CD4-positive, alpha-beta T cell (primary cell): ENCODE data around the gene OAT. TPM values are rescaled to one million over a fixed set of nuclear protein-coding genes. Genes with fewer than 3 reads are reported as not detected.

Experiments used
- ATAC-seq: fragments of 200-7000 bp; cut with Tn5 transposase; one replicate; pipeline ENCODE4 v1.10.0; 2022; ENCODE audit warnings: mild to moderate bottlenecking; ENCODE audit not compliant: poor library complexity
- CTCF ChIA-PET: fragments of 350-600 bp; sonication (Branson Sonifier 250); formaldehyde crosslinking; loops from one replicate; lab custom pipeline; 2021; ENCODE audit warnings: antibody characterized with exemption, inconsistent platforms; lab: Charles Lee
- POLR2A ChIA-PET: fragments of 350-600 bp; sonication (Branson Sonifier 250); formaldehyde crosslinking; loops from one replicate; lab custom pipeline; 2021; ENCODE audit warnings: antibody characterized with exemption, inconsistent platforms; lab: Charles Lee
- DNase-seq, 14 experiments: peaks; one replicate each; pipeline ENCODE4 v3.0.0-alpha.2; 2013 to 2020; ENCODE audit warnings: mixed read lengths in 2 of 14
- H3K27ac ChIP-seq, 2 donors: one replicate each; pipeline versions ENCODE4 v1.5.1 to v1.7.0; 2013; ENCODE audit warnings: low read length in 2 of 2, low read depth in 1 of 2, mild to moderate bottlenecking in 1 of 2
- H3K27me3 ChIP-seq, 2 experiments: 1 replicate in 1 of 2; 2 replicates in 1 of 2; pipeline versions ENCODE4 v1.6.1 to v1.7.0; 2013; ENCODE audit warnings: low read length in 2 of 2, control low read depth in 1 of 2, mild to moderate bottlenecking in 1 of 2, moderate library complexity in 1 of 2; ENCODE audit not compliant: insufficient read depth in 2 of 2, control insufficient read depth in 1 of 2
- H3K36me3 ChIP-seq: one replicate; pipeline ENCODE4 v1.6.1; 2013; ENCODE audit warnings: low read length, control low read depth; ENCODE audit not compliant: insufficient read depth
- H3K4me1 ChIP-seq: one replicate; pipeline ENCODE4 v1.6.1; 2013; ENCODE audit warnings: low read length, control low read depth; ENCODE audit not compliant: insufficient read depth
- H3K4me3 ChIP-seq: one replicate; pipeline ENCODE4 v1.5.1; 2013; ENCODE audit warnings: mild to moderate bottlenecking, low read length, moderate library complexity
- H3K9me3 ChIP-seq, 2 experiments: 1 replicate in 1 of 2; 2 replicates in 1 of 2; pipeline versions ENCODE4 v1.6.1 to v1.7.0; 2013; ENCODE audit warnings: low read length in 2 of 2, mild to moderate bottlenecking in 2 of 2, control low read depth in 1 of 2, moderate library complexity in 1 of 2; ENCODE audit not compliant: control insufficient read depth in 1 of 2, insufficient read depth in 1 of 2
- H3K27ac Mint-ChIP-seq: one replicate; pipeline ENCODE4 v1.8.0; 2020; ENCODE audit warnings: mixed read lengths
- H3K27me3 Mint-ChIP-seq: one replicate; pipeline ENCODE4 v1.8.0; 2021; ENCODE audit warnings: mixed read lengths
- H3K36me3 Mint-ChIP-seq: one replicate; pipeline ENCODE4 v1.8.0; 2021; ENCODE audit warnings: low read depth, mixed read lengths
- H3K4me1 Mint-ChIP-seq: one replicate; pipeline ENCODE4 v1.8.0; 2021; ENCODE audit warnings: low read depth, mixed read lengths
- H3K4me3 Mint-ChIP-seq: one replicate; pipeline ENCODE4 v1.8.0; 2020; ENCODE audit warnings: mild to moderate bottlenecking, mixed read lengths
- H3K9me3 Mint-ChIP-seq: one replicate; pipeline ENCODE4 v1.8.0; 2020; ENCODE audit warnings: mixed read lengths
- CTCF ChIP-seq: fragments of 200-600 bp; IDR thresholded peaks from one replicate; pipeline ENCODE4 v1.8.0; 2022; ENCODE audit warnings: antibody characterized with exemption, mild to moderate bottlenecking
- intact Hi-C, 2 experiments: fragments of 100-400 bp; cut with DNase I in 1 of 2; cut with micrococcal nuclease in 1 of 2; formaldehyde crosslinking; loops; one replicate each; pipeline versions ENCODE4 v1.15.1 to v1.9.0; 2023 to 2025; cut with DNase I, micrococcal nuclease
- total RNA-seq, 174 experiments: library from RNA in 2 of 174; stranded (reverse) in 2 of 174; gene quantifications; one replicate each; pipeline ENCODE4 v1.2.3 and lab custom pipeline; 2021 to 2026

OAT gene
- total RNA-seq, 2 experiments from 2014 or later = 48.5 to 54.9 TPM

GRCh38 chr10:124450783-124451057, 32.0 kb upstream of the OAT start:
- peaks cover 85% of the 10 kb centered on the region for H3K27me3 Mint-ChIP-seq
- peaks cover 20% of the 10 kb centered on the region for H3K4me1 Mint-ChIP-seq
- CTCF ChIA-PET = no interaction called here
- Histone ChIP-seq H3K36me3 (no peaks in the 10 kb centered on the region), H3K27me3 (peaks cover 67 to 89% of the 10 kb centered on the region in 2 experiments), H3K4me1 (peaks cover 24% of the 10 kb centered on the region), H3K9me3 (peaks cover 0 to 12% of the 10 kb centered on the region in 2 experiments), H3K4me3 (no peak overlapping the region), H3K27ac (no peak overlapping the region)
- no peak for TF ChIP-seq CTCF
- POLR2A ChIA-PET = no interaction called here
- no peaks in the 10 kb centered on the region for H3K9me3 Mint-ChIP-seq
- ATAC-seq (no peak), DNase-seq (no peak)
- no peaks in the 10 kb centered on the region for H3K36me3 Mint-ChIP-seq
- no peak overlapping the region for H3K4me3 Mint-ChIP-seq
- H3K27ac Mint-ChIP-seq = no peak overlapping the region
- intact Hi-C loops = no loop called here

- CTCF ChIA-PET = no interaction called here
- POLR2A ChIA-PET = no interaction called here
- H3K4me3 ChIP-seq = no peak within 1 kb of the TSS
These were observed 31.5 kb upstream of the OAT start, which contains the start of gene NKX1-2 for GRCh38 chr10:124450012-124450782. Gene NKX1-2 (minus strand): TSS chr10:124450035. CDS start chr10:124449943, 92 bp downstream.

GRCh38 chr10:124449170-124450011, 30.7 kb upstream of the OAT start:
- Mint-ChIP-seq H3K36me3 (no peaks in the 10 kb centered on the region), H3K27me3 (peaks cover 85% of the 10 kb centered on the region), H3K9me3 (no peaks in the 10 kb centered on the region), H3K27ac (no peak overlapping the region), H3K4me1 (peaks cover 20% of the 10 kb centered on the region), H3K4me3 (peak overlapping the region; percentile 49)
- Histone ChIP-seq H3K27me3 (peaks cover 61 to 89% of the 10 kb centered on the region in 2 experiments), H3K4me3 (no peak overlapping the region), H3K36me3 (no peaks in the 10 kb centered on the region), H3K9me3 (peaks cover 0 to 12% of the 10 kb centered on the region in 2 experiments), H3K4me1 (peaks cover 24% of the 10 kb centered on the region), H3K27ac (no peak overlapping the region)
- ChIA-PET CTCF (no interaction called here), POLR2A (interaction anchor here (1.0 kb wide), 1 partner anchor 13 kb away, joined by 3 read pairs; the partner anchor contains the start of gene LHPP)
- DNase-seq = no peak
- no peak for ATAC-seq
- intact Hi-C loops = no loop called here
- TF ChIP-seq CTCF = no peak

More at GRCh38 chr10:124450012-124450782, 31.5 kb upstream of the OAT start, which contains the start of gene NKX1-2:
- TF ChIP-seq CTCF = no peak
- peaks cover 20% of the 10 kb centered on the region for H3K4me1 Mint-ChIP-seq
- no peak for DNase-seq
- no peak for ATAC-seq
- intact Hi-C loops = no loop called here
- H3K27ac Mint-ChIP-seq = no peak within 1 kb of the TSS
- H3K36me3 Mint-ChIP-seq = no peaks in the 10 kb centered on the region
- peaks cover 85% of the 10 kb centered on the region for H3K27me3 Mint-ChIP-seq
- Histone ChIP-seq H3K36me3 (no peaks in the 10 kb centered on the region), H3K27ac (no peak within 1 kb of the TSS), H3K9me3 (peaks cover 0 to 12% of the 10 kb centered on the region in 2 experiments), H3K4me1 (peaks cover 24% of the 10 kb centered on the region), H3K27me3 (peaks cover 64 to 89% of the 10 kb centered on the region in 2 experiments)
- no peaks in the 10 kb centered on the region for H3K9me3 Mint-ChIP-seq
- H3K4me3 Mint-ChIP-seq = peak within 1 kb of the TSS; percentile 49
